HepG2 (cell line): ENCODE measurements around the gene SNAI3.

ENCODE experiments used
- FOXM1 ChIP-seq: sonication (generic); formaldehyde crosslinking; IDR thresholded peaks from 2 replicates; pipeline ENCODE4 v1.5.0; 2020; ENCODE audit warnings: missing genetic modification reagents
- KLF6 ChIP-seq: IDR thresholded peaks from 2 replicates; pipeline ENCODE4 v1.8.0; 2016; ENCODE audit warnings: missing biosample characterization, missing genetic modification reagents
- MAZ ChIP-seq, 2 experiments: sonication (generic) in 1 of 2; formaldehyde crosslinking in 1 of 2; IDR thresholded peaks; 2 replicates each; pipeline versions ENCODE4 v1.5.0 to v1.6.1; 2012 to 2020; ENCODE audit warnings: low read depth in 2 of 2, mild to moderate bottlenecking in 2 of 2, borderline replicate concordance in 1 of 2, improper control_type of control experiment in 1 of 2, low read length in 1 of 2, missing genetic modification reagents in 1 of 2, moderate library complexity in 1 of 2
- SMC3 ChIP-seq: IDR thresholded peaks from 2 replicates; pipeline ENCODE4 v1.6.1; 2011; ENCODE audit warnings: low read length, improper control_type of control experiment
- ZNF550 ChIP-seq: sonication (generic); formaldehyde crosslinking; IDR thresholded peaks from 2 replicates; pipeline ENCODE4 v1.4.0; 2020; ENCODE audit warnings: mild to moderate bottlenecking, missing genetic modification reagents, borderline replicate concordance
- TF ChIP-seq, protein P1 (sequence below): sonication (generic); formaldehyde crosslinking; IDR thresholded peaks from 2 replicates; pipeline ENCODE4 v1.4.0; 2020; ENCODE audit warnings: mild to moderate bottlenecking, missing genetic modification reagents
- TF ChIP-seq, protein P2 (sequence below): sonication (generic); formaldehyde crosslinking; conservative IDR thresholded peaks from 2 replicates; pipeline ENCODE4 v1.4.0; 2020; ENCODE audit warnings: missing genetic modification reagents
- TF ChIP-seq, protein P3 (sequence below): sonication (generic); formaldehyde crosslinking; IDR thresholded peaks from 2 replicates; pipeline ENCODE4 v1.4.0; 2020; ENCODE audit warnings: low read depth, missing genetic modification reagents
- TF ChIP-seq, protein P4 (sequence below): sonication (generic); formaldehyde crosslinking; IDR thresholded peaks from 2 replicates; pipeline ENCODE4 v1.5.0; 2020; ENCODE audit warnings: missing genetic modification reagents
- TF ChIP-seq, protein P5 (sequence below): sonication (generic); formaldehyde crosslinking; IDR thresholded peaks from 2 replicates; pipeline ENCODE4 v1.5.0; 2020; ENCODE audit warnings: mild to moderate bottlenecking, missing genetic modification reagents, moderate library complexity
- TF ChIP-seq, protein P6 (sequence below): sonication (generic); formaldehyde crosslinking; IDR thresholded peaks from 2 replicates; pipeline ENCODE4 v1.4.0; 2020; ENCODE audit warnings: mild to moderate bottlenecking, missing genetic modification reagents
- TF ChIP-seq, protein P7 (sequence below): sonication (generic); formaldehyde crosslinking; IDR thresholded peaks from 2 replicates; pipeline ENCODE4 v1.4.0; 2020; ENCODE audit warnings: missing genetic modification reagents

DNA sequence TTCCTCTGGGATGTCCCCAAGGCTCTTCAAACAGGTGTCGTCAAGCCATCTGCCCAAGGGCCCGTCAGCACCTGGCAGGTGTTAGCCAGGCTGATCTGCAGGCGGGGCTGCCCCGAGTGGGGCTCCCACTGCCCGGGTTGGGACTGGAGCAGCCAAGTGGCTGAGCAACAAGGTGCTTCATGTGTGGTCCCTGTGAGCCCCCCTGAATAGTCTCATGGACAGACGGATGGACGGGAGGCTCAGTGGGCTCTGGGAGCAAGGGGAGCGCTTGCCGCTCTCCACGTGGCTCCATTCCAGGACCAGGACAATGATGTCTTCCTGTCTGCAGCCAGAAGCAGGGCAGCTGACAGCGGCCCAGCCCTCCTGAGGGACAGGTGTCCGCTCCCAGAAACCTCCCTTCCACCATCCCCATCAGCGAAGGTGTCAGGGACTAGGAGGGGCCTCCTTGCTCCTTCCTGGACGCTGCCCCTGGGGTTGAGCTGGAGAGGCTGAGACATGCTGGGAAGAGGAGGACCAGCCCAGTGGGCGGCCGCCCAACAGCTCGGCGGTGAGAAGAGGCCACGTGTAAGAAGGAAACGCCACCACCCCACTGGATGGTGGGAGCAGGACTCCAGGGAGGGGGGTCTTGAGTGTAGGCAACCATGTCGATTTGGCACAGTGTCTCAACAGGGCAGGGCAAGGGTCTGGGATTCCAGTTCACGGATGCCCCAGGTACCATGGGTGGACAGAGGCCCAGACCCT is 9.6 kb downstream of the SNAI3 start:
- TF ChIP-seq, protein P1, sequence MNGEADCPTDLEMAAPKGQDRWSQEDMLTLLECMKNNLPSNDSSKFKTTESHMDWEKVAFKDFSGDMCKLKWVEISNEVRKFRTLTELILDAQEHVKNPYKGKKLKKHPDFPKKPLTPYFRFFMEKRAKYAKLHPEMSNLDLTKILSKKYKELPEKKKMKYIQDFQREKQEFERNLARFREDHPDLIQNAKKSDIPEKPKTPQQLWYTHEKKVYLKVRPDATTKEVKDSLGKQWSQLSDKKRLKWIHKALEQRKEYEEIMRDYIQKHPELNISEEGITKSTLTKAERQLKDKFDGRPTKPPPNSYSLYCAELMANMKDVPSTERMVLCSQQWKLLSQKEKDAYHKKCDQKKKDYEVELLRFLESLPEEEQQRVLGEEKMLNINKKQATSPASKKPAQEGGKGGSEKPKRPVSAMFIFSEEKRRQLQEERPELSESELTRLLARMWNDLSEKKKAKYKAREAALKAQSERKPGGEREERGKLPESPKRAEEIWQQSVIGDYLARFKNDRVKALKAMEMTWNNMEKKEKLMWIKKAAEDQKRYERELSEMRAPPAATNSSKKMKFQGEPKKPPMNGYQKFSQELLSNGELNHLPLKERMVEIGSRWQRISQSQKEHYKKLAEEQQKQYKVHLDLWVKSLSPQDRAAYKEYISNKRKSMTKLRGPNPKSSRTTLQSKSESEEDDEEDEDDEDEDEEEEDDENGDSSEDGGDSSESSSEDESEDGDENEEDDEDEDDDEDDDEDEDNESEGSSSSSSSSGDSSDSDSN (CRISPR knock-in tag) = no peak; the same call in 1 of the 2 replicates
- TF ChIP-seq MAZ (IDR thresholded peaks at IDR 0.05; ENCODE audit: borderline replicate concordance, low read depth, low read length) = no peak
- TF ChIP-seq MAZ (CRISPR knock-in tag; IDR thresholded peaks at IDR 0.05; ENCODE audit: low read depth) = no peak
- no peak for TF ChIP-seq ZNF550
- TF ChIP-seq, protein P2, sequence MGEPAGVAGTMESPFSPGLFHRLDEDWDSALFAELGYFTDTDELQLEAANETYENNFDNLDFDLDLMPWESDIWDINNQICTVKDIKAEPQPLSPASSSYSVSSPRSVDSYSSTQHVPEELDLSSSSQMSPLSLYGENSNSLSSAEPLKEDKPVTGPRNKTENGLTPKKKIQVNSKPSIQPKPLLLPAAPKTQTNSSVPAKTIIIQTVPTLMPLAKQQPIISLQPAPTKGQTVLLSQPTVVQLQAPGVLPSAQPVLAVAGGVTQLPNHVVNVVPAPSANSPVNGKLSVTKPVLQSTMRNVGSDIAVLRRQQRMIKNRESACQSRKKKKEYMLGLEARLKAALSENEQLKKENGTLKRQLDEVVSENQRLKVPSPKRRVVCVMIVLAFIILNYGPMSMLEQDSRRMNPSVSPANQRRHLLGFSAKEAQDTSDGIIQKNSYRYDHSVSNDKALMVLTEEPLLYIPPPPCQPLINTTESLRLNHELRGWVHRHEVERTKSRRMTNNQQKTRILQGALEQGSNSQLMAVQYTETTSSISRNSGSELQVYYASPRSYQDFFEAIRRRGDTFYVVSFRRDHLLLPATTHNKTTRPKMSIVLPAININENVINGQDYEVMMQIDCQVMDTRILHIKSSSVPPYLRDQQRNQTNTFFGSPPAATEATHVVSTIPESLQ = no peak
- no peak for TF ChIP-seq SMC3
- TF ChIP-seq, protein P3, sequence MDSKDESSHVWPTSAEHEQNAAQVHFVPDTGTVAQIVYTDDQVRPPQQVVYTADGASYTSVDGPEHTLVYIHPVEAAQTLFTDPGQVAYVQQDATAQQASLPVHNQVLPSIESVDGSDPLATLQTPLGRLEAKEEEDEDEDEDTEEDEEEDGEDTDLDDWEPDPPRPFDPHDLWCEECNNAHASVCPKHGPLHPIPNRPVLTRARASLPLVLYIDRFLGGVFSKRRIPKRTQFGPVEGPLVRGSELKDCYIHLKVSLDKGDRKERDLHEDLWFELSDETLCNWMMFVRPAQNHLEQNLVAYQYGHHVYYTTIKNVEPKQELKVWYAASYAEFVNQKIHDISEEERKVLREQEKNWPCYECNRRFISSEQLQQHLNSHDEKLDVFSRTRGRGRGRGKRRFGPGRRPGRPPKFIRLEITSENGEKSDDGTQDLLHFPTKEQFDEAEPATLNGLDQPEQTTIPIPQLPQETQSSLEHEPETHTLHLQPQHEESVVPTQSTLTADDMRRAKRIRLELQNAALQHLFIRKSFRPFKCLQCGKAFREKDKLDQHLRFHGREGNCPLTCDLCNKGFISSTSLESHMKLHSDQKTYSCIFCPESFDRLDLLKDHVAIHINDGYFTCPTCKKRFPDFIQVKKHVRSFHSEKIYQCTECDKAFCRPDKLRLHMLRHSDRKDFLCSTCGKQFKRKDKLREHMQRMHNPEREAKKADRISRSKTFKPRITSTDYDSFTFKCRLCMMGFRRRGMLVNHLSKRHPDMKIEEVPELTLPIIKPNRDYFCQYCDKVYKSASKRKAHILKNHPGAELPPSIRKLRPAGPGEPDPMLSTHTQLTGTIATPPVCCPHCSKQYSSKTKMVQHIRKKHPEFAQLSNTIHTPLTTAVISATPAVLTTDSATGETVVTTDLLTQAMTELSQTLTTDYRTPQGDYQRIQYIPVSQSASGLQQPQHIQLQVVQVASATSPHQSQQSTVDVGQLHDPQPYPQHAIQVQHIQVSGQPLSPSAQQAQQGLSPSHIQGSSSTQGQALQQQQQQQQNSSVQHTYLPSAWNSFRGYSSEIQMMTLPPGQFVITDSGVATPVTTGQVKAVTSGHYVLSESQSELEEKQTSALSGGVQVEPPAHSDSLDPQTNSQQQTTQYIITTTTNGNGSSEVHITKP = no peak
- TF ChIP-seq, protein P4, sequence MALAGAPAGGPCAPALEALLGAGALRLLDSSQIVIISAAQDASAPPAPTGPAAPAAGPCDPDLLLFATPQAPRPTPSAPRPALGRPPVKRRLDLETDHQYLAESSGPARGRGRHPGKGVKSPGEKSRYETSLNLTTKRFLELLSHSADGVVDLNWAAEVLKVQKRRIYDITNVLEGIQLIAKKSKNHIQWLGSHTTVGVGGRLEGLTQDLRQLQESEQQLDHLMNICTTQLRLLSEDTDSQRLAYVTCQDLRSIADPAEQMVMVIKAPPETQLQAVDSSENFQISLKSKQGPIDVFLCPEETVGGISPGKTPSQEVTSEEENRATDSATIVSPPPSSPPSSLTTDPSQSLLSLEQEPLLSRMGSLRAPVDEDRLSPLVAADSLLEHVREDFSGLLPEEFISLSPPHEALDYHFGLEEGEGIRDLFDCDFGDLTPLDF (CRISPR knock-in tag) = no peak
- TF ChIP-seq, protein P5, sequence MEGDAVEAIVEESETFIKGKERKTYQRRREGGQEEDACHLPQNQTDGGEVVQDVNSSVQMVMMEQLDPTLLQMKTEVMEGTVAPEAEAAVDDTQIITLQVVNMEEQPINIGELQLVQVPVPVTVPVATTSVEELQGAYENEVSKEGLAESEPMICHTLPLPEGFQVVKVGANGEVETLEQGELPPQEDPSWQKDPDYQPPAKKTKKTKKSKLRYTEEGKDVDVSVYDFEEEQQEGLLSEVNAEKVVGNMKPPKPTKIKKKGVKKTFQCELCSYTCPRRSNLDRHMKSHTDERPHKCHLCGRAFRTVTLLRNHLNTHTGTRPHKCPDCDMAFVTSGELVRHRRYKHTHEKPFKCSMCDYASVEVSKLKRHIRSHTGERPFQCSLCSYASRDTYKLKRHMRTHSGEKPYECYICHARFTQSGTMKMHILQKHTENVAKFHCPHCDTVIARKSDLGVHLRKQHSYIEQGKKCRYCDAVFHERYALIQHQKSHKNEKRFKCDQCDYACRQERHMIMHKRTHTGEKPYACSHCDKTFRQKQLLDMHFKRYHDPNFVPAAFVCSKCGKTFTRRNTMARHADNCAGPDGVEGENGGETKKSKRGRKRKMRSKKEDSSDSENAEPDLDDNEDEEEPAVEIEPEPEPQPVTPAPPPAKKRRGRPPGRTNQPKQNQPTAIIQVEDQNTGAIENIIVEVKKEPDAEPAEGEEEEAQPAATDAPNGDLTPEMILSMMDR (CRISPR knock-in tag) = no peak
- no peak for TF ChIP-seq FOXM1 (CRISPR knock-in tag)
- TF ChIP-seq, protein P6, sequence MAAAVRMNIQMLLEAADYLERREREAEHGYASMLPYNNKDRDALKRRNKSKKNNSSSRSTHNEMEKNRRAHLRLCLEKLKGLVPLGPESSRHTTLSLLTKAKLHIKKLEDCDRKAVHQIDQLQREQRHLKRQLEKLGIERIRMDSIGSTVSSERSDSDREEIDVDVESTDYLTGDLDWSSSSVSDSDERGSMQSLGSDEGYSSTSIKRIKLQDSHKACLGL = no peak
- no peak for TF ChIP-seq KLF6 (CRISPR knock-in tag)
- TF ChIP-seq, protein P7, sequence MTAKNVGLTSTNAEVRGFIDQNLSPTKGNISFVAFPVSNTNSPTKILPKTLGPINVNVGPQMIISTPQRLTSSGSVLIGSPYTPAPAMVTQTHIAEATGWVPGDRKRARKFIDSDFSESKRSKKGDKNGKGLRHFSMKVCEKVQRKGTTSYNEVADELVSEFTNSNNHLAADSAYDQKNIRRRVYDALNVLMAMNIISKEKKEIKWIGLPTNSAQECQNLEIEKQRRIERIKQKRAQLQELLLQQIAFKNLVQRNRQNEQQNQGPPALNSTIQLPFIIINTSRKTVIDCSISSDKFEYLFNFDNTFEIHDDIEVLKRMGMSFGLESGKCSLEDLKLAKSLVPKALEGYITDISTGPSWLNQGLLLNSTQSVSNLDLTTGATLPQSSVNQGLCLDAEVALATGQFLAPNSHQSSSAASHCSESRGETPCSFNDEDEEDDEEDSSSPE (CRISPR knock-in tag) = no peak
